Ecto neural progenitor cell (in vitro differentiated cells): ENCODE results near the gene TAF3.

Experiments
- DNase-seq: peaks from one replicate; pipeline ENCODE4 v3.0.0-alpha.2; 2018; ENCODE audit warnings: low spot score

The TAF3 gene

GRCh38 chr10:7941576-7941975 lies 123.3 kb downstream of the TAF3 start:
- no peak for DNase-seq

GRCh38 chr10:7942316-7942715 lies 124.0 kb downstream of the TAF3 start:
- DNase-seq: no peak

DNA sequence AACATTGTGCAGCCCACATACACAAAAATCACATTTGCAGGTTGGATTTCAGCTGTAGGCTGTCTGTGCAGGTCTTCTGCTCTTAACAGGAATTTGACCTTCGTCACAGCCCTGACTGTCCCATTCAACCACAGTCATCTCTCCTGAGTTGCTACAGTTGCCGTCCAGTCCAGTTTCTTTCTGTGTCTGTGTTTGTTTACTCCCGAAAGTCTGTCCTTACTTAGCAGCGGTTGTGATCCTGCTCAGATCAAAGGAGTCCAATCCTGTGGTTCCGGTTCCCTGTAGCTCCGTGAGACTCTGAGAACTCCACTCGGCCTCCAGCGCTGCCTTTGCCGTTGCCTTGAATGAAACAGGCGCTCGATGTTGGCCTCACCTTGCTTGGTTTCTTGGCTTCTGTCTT lies 124.6 kb downstream of the TAF3 start:
- DNase-seq: no peak

DNA sequence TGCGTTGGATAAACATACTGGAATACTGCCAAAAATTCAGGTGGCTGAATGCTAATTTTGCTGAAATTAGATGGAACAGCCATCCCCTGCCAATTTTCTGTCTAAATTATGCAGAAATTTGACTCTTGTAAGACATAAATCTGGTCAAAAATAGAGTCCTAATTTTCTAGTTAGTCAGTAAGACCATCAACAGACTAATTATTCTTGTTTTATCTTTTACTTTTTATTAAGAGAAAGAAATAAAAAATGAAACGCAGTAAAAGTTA lies 125.8 kb downstream of the TAF3 start:
- DNase-seq: no peak

- DNase-seq: no peak
These were observed 126.2 kb downstream of the TAF3 start for GRCh38 chr10:7944537-7944936.

DNA sequence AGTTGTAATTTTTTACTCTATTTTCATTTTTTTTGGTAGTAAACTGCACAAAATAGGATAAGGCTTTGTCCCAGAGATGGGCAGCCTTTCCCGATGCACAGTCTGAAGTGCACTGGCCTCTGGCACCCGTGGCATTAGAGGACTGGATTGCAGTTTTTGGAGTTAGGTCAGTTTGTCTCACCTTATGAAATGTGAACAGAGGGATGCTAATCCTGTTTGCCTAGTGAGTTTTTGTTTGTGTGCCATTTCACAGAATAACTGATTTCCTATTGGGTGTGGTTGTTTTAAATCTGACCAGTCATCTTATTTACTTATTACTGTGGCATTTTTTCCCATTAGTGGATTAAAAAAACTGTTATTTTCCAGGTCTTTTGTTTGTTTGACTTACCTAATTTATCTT lies 126.7 kb downstream of the TAF3 start:
- no peak for DNase-seq

DNA sequence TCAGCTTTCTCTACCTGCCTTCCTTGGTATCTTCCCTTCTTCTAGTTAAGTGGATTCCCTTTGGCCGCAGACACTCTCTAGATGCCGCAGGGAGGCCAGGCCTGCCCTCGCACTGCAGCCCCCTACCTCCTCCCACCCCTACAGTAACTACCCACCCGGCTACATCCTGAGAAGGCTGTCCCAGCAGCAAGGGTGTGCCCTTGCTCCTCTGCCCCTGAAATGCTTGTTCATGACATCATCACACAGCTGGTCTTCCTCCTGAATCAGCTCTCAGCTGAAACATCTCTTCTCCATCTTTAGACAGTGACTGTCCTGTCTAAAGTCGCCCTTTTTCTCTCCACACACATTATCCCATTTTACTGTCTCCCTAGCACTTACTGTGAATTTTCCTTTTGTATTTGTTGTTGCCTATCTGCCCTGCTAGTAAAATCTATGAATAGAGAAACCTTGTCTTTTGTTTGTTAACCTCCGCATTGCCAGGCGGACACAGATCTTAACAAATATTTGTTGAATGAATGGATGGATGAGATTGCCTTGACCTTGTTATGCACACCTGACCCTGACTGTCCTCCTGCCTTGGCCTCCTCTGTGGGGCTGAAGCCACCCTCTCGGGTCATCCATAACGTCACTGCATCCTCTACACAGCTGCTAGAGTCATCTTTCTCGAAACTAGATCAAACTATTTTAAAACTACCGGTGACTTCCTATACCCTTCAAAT lies 127.3 kb downstream of the TAF3 start:
- no peak for DNase-seq

GRCh38 chr10:7948371-7949000 lies 130.2 kb downstream of the TAF3 start:
- no peak for DNase-seq

DNA sequence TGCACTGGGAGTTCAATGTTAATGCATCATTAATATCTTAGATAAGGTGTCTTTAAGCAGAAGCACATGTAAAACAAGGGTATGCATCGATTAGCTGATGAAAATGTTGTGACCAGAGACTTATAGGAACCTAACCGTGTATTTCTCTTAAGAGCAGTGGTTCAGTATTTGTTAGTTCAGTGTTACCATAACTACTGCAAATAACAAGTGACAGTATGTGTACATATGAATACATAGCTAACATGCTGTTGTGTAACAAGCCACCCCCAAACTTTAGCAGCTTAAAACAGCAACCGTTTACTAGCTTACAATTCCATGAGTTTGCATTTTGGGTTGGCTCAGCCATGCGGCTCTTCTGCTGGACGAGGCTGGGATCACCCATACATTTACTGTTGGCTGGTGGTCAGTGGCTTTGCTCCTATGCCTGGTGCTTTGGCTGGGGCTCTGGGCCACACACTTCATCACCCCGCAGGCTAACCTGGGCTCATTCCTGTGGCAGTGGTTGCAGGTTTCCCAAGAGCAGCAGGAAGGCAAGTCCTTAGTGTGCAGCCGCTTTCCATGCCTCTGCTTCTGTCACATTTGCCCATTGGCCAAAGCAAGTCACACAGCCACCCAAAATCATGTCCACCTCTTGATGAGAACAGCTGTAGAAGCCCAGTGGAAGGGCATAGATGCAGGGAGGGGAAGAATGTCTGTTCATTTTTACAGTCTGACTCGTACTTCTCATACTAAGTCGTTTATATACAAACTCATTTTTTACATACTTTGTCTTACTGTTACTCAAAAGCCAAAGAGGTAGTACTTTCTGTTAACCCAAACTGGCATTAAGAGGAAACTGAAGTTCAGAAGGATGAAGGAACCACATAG lies 132.9 kb downstream of the TAF3 start:
- DNase-seq: no peak

DNA sequence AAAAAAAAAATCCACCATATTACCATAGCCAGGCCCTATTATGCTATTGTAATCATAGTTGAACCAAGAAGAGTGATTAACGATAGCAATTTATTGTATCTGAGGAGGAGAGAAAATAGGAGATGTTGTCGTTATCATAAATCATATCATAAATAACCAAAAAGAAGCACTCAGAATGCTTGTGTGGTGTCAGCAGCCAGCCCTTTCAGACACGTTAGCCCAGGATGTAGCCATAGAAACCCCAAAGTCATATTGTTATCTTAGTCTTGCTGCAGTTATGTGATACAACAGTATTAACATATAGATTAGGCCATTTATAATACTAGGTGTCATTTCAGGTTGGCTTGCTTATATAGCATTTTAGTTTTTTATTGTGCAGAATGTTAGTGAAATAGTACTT lies 134.0 kb downstream of the TAF3 start:
- no peak for DNase-seq

DNA sequence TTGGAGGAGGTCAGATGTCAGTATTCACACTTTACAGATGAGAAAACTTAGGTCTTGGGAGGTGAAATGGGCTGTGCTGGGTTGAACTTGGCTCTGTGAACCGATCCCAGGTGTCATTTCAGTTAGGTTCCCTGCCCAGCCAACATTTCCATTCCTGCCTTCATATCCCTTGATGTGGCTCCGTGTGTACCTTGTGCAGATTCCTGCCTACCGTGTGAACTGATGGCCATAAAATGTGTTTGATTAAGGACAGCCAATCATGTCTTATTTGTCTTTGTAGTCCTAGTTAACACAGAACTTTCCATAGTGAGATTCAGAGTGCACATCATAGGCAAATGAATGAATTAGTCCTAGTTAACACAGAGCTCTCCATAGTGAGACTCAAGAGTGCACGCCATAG lies 135.1 kb downstream of the TAF3 start:
- no peak for DNase-seq

DNA sequence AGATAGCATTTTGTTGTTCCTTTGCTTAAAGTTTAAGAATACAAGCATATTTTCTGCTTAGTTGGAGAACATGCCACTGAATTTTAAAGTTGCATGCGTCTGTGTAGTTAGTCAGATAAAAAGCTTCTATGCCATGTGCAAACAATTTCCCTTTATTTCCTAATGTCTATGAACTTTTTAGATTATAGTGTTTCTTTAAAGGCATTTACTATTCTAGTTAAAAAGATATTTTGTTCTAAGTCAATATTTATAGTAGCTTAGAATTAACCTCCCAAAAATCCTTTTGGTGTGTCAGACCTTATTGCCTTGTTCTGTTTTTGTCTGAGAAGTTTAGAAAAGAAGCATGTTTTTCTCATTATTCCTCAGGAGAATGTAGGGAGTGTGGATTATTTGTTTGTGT lies 137.1 kb downstream of the TAF3 start:
- no peak for DNase-seq

- DNase-seq: no peak
These were observed 138.2 kb downstream of the TAF3 start for GRCh38 chr10:7956508-7956907.

DNA sequence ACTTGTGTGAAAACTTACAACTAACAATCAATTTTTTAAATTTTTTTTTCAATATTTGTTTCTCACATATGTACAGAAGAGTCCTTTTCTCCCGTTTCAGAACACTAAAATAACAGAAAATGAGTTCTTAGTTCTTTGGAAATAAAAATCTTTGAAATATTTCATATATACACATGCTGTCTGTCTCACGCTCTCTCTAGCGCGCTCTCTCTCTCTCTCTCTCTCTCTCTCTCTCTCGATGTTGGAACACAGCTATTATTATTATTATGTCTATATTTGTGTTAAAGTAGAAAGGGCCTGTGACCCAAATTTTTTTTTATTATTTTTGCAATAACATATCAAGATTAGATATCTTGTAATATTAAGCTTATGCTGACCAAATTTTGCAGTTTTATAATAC lies 139.3 kb downstream of the TAF3 start:
- DNase-seq: no peak

DNA sequence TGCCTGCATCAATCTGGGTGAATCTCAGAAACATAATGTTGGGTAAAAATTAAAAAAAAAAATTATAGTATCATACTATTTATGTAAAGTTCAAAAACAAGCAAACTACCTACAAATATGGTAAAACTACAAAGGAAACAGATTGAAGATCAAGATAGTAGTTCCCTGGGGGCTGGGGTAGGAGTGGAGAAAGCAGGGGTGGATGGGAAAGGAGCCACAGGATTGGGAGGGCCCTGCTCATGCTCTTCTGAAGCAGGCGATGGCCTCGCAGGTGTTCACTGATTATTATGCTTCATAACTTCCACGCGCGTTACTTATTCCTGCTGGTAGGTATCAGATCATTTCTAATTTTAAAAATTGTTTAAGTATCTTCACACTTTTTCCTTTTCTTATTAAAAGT lies 140.1 kb downstream of the TAF3 start:
- DNase-seq: no peak

GRCh38 chr10:7960108-7960507 lies 141.8 kb downstream of the TAF3 start:
- DNase-seq: no peak

DNA sequence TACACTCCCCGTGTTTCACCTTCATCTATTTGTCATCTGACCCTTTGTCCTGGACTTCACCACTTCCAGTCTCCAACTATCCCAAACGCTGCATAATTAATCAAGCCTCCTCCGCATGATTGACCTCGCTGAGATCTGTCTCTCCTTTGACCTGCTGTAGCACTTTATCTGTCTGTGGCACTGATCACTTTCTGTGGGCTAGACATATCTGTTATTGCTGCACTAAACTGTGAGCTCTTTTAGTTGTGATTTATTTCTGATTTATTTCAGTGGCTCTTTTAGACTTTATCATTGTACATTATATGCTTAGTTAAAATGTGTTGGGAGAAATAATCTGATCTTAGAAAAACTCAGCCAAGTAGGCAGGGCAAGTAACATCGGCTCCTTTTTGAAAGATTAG lies 144.3 kb downstream of the TAF3 start:
- no peak for DNase-seq

GRCh38 chr10:7965457-7965856 lies 147.2 kb downstream of the TAF3 start:
- no peak for DNase-seq

DNA sequence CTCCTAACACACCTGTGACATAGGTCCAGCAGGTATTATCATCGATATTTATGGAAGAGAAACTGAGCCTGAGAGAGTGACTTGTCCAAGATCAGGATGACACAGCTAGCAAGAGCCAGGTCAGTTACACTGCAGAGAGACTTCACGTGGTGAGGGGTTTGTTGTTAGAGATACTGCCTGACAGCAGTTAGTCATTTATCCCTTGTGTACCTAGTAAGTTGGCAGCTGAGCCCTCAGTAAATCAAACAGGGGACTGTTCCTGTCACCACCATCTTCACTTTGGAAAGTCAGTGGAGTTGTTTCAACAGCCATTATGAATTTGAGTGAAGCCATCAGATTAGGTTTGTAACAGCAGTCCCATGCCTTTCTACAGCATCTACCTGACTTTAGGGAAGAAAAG lies 148.7 kb downstream of the TAF3 start:
- no peak for DNase-seq

DNA sequence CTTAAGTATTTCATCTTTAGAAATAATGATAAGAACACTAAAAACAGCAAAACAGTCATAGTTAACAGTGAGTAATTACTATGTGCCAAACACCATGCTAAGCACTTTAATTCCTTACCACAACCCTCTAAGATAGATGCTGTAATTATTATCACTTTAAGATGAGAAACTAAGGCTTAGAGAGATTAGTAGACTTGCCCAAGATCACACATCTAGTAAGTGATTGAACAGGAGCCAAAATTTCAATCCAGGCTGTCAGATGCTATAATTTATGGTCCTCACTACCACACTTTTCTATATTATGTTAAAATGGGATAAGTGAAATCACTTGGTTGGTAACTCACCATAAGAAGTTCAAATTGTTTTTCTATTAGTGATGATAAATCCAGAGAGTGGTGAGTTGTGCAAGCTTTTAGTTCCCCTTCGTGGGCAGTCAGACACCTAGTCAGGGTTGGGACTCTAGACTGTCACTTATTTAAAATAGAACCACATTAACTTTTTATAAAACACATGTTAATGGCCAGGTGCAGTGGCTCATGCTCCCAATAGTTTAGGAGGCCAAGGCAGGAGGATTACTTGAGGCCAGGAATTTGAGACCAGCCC lies 150.3 kb downstream of the TAF3 start:
- no peak for DNase-seq

DNA sequence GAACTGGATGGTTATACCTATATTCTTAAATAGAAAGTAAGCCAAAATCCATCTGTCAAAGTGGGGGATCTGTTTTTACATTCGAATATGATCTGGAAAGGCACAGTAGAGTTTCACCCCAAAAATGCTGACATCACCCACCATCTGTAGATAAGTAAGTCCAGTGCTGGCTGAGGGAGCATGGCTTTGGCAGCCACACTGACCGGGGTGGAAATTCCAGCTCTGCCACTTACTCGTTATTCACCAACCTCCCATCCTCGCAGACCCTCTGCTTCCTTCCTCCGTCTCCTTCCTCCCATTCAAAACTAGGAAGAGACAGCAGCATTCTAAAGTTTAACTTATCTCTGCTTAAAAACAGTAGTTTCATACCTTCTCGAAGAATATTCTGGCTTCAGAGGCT lies 151.3 kb downstream of the TAF3 start:
- no peak for DNase-seq

GRCh38 chr10:7971949-7972348 lies 153.6 kb downstream of the TAF3 start:
- no peak for DNase-seq

DNA sequence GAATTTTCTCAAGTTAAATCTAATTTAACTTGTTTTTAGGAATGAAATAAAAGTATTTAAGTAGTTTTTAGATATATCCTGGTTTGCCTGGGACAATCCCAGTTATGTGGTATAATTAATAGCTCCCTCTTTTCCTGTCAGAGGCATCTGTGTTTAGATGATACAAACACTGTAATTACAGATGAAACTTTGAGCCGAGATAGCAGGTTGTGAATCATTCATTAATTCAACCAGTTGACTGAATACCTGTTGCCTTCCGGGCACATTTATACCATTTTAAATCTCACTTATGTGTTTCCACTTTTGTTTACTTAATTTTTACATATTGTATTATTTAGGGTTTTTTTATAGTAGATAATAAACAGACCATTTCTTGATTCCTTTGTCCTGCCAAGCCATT lies 154.1 kb downstream of the TAF3 start:
- DNase-seq: no peak
